Measurements from ENCODE around the gene ALAS1.

- TF ChIP-seq CTCF (IDR thresholded peaks at IDR 0.05) (no peak), EP300 (IDR thresholded peaks at IDR 0.05) (no peak)
Measured at GRCh38 chr3:52149021-52149420, 48.9 kb upstream of the ALAS1 start.

All from esophagus muscularis mucosa (tissue), 3 donors.